Suppressor macrophage treated with lipopolysaccharide for 4 hours (primary cell): ENCODE measurements around the gene OR2A25.
"Not testable (repeated sequence)": the region's sequence is repeated elsewhere in the genome, so short reads cannot be mapped to it uniquely, and the experiment has no call there.

ENCODE experiments used
- DNase-seq: peaks from one replicate; pipeline ENCODE4 v3.0.0-alpha.2; 2020

OR2A25 gene, protein sequence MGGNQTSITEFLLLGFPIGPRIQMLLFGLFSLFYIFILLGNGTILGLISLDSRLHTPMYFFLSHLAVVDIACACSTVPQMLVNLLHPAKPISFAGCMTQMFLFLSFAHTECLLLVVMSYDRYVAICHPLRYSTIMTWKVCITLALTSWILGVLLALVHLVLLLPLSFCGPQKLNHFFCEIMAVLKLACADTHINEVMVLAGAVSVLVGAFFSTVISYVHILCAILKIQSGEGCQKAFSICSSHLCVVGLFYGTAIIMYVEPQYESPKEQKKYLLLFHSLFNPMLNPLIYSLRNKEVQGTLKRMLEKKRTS

GRCh38 chr7:144069511-144069910, at the start of gene OR2A25:
OR2A25 (plus strand) TSS chr7:144069811; CDS start chr7:144074220, 4,409 bp downstream.
- no peak for DNase-seq

GRCh38 chr7:144020340-144020739, 49.3 kb upstream of the OR2A25 start:
- DNase-seq, result no peak

GRCh38 chr7:144022169-144022568, 47.4 kb upstream of the OR2A25 start:
- no peak for DNase-seq

- no peak for DNase-seq
Observed at GRCh38 chr7:144023171-144023827, 46.3 kb upstream of the OR2A25 start.

DNA sequence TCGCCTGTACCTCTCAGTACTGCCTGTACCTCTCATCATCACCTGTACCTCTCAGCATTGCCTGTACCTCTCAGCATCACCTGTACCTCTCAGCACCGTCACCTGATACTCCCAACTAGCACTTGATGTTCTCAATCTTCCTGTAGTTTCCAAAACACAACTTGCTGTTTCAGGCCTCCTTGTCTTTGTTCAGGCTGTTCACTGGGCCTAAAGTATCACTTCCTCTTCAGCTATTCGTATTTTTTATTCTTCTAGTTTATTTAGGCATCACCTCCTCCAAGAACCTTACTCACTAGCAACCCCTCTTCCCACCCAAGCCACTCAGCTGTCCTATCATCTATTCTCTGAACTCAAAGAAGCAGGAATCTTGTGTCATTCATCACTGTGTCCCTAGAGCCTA, 45.4 kb upstream of the OR2A25 start:
- DNase-seq, result no peak

GRCh38 chr7:144026203-144026883, 43.3 kb upstream of the OR2A25 start:
- DNase-seq, result no peak

DNA sequence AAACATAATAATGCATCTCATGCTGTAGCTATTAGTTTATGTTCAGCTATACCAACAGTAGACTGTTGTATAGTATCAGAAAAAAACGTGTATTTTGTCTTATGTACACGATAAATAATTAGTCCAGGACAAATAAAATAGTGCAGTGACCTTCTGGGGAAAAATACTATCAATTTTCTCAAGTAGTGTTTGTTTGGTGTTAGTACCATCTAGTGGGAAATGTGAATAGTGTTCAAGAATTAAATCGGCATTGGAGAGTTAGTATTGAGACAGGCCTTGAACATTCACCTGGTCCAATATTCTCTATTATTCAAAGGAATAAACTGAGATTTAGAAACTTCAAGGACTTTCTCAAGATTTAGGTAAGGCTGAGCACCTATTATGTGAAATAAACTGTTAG, 42.5 kb upstream of the OR2A25 start:
- no peak for DNase-seq

DNA sequence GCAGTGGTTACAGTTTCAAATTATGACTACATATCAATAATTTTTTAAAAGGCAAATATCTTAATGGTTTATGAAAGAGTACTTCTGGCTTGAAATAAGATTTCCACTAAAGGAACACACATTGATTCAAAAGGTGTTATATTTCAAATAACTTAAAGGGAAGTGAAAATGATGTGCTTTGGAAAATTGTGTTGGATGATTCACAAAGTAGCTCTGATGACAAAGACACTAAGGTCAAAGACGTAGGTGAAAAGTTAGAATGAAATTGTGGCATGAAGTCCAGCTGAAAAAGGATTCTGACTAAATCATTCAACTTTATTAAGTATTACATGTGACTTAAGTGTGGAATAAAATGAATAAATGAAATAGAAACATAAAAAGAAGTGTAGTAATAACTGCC, 41.6 kb upstream of the OR2A25 start:
- DNase-seq, result peak; percentile 3

- no peak for DNase-seq
Observed at GRCh38 chr7:144028547-144028946, 41.1 kb upstream of the OR2A25 start.

DNA sequence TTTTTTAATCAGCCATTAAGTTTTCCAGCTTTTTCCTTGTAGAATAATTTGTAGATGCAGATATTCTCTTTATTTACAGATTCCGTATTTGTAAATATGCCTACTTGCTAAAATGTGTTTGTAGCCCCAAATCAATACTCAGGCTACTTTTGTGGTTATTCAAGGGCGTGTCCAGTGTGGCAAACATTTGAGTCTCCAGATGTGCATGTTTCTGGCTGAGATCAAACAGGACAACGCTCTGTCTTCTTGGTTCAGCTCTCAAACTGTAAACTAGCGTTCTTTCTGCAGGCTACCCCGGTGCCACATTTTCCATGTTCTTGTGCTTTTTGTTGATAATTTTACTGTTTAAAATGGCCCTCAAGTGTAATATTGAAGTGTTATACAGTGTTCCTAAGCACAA, 37.1 kb upstream of the OR2A25 start:
- DNase-seq, result no peak

GRCh38 chr7:144032985-144033709, 36.5 kb upstream of the OR2A25 start:
- DNase-seq, result no peak

DNA sequence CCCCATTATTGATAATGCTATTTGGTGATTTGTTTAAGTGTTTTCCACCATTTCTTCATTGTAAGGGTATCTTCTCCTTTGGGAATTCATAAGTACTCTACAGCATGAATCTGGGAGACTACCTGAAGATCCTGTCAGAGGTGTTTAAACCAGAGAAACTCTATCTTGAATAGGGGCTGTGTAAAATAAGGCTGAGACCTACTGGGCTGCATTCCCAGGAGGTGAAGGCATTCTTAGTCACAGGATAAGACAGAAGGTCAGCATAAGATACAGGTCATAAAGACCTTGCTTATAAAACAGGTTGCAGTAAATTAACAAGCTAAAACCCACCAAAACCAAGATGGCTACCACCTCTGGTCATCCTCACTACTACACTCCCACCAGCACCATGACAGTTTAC, 34.2 kb upstream of the OR2A25 start:
- no peak for DNase-seq

GRCh38 chr7:144036302-144036885, 33.2 kb upstream of the OR2A25 start:
- DNase-seq, result no peak

DNA sequence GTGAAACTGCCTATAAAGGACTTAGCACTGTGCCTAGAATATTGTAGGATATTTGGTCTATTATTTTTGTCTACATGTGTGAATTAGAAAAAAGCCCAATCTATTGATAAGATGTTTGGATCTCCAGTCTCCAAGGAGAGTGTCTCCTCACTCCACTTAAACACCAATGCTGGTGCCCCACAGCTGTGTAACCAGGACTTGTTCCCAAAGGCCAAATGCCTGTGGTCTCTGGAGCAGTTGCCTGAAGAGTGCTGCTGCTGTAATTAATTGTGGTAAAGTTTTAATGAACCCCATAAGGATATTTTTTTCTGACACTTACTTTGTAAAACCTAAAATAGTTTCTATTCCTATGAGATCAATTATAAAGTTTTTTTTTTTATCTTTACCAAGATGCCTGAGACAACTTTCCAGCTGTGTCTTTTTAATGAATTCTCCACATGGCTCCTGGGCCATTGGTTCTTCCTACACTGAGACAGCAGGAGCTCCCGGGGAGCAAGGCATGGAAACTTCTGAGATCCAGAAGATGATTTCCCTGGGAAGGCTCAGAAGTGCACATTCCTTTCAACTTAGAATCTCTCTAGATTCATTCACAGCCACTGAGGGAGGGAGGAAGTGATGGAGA, 32.1 kb upstream of the OR2A25 start:
- DNase-seq, result no peak

- DNase-seq, result no peak
Observed at GRCh38 chr7:144038887-144039286, 30.7 kb upstream of the OR2A25 start.

DNA sequence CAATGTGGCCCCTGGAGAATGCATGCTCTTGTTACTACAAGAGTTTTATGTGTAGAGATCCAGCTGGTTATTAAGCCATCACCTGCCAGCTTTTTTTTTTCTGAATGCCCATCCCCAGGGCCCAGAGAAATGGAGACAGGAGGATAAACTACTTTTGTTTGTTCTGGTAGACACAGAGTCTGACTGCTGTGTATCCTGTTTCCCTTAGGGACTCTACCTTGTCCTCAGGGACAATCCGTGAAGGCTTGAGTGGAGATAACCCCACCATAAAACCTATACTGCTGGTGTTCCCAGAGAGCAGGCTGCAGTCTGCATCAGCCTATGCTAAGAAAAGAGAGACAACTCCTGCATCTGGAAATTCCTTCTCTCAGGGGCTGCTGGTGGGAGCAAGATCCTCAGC, 21.0 kb upstream of the OR2A25 start, which contains the start of gene OR2A5:
TSS of gene OR2A5 (plus strand) at position 301 of the 400 bp plus-strand sequence. CDS start 1,454 bp downstream, outside the sequence.
- no peak for DNase-seq

DNA sequence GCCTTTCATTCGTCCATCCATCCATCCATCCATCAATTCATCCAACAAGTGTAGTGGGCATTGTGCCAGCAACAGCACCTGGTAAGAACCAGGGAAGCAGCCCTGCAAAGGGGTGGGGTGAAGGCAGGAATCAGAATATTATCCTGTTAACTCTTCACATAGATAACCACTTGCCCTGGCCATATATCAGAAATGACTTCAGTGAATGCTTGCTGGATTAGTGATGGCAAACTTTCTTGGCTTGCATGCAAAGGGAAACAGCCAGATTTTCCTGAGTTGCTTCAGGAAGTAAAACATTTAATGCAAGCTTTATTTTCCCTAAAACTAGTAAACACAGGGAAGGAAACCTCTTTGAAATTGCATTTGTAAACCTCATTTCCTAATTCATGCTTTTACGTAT, 20.1 kb upstream of the OR2A25 start:
- DNase-seq, result no peak

- DNase-seq, result no peak
Observed at GRCh38 chr7:144050093-144050492, 19.5 kb upstream of the OR2A25 start.

- DNase-seq, result not testable (repeated sequence)
Observed at GRCh38 chr7:144050884-144051283, 18.7 kb upstream of the OR2A25 start.

- DNase-seq, result no peak
Observed at GRCh38 chr7:144057954-144058353, 11.7 kb upstream of the OR2A25 start.

DNA sequence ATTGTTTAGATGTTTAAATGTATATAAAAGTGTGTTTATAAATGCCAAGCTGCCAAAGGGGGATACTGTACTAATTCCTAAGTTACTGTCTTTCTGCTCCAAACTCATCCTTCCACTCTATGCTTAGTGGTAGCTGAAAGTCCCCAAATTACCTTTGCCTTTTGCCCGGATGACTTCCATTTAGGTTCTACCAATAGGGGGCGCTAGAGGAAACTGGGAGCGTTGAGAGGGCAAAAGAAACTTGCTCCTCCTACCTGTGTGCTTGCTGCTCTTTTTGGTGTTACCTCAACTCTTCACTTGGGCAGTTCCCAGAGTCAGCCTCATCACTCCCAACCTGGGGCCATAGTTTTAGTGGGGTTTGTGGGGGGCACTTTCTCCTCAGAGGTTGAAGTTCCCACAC, 5.9 kb upstream of the OR2A25 start:
- DNase-seq, result no peak

- no peak for DNase-seq
Observed at GRCh38 chr7:144069953-144070352, 342 bp downstream of the OR2A25 start.
